ENCODE measurements around the gene PLK5.

Gene PLK5

DNA sequence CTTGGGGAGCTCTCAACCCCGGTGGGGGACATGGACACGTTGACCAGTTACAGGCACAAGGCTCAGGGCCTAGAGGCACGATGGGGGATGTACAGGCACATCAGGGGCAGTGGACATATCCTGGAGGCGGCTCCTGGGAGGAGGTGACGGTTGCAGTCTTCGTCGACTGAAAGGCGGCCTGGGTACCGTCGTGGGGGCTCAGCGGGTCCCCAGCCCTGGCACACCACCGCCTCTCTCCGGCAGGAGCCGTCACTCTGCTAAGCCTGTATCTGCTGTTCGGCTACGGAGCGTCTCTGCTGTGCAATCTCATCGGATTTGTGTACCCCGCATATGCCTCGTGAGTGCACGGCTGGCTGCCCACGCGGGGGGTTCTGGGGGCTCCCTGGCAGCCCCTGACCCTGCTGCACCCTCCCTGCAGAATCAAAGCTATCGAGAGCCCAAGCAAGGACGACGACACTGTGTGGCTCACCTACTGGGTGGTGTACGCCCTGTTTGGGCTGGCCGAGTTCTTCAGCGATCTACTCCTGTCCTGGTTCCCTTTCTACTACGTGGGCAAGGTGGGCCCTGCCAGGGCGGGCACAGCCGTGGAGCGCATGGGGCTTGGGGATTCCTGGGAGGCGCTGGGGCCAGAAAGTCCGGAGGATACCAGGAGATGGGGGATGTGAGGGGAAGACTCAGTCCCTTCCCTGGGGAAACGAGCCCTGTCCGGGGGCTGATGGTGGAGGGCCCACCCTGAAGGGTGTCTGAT, 28.7 kb upstream of the PLK5 start:
- Histone ChIP-seq H3F3A (ENCODE audit: low read depth) (no peaks in the 10 kb centered on the region), H3K4me1 (ENCODE audit: insufficient read depth, low read length, poor library complexity, severe bottlenecking) (no peaks in the 10 kb centered on the region), H3K4me3 (ENCODE audit: low read length, poor library complexity, severe bottlenecking) (no peak overlapping the region), H3K27me3 (ENCODE audit: insufficient read depth, low read length, poor library complexity, severe bottlenecking) (no peaks in the 10 kb centered on the region), H3K9me3 (ENCODE audit: insufficient read depth, low read depth, low read length) (no peaks in the 10 kb centered on the region), H3K9ac (ENCODE audit: low read depth, low read length, poor library complexity, severe bottlenecking) (no peak overlapping the region), H3K9me2 (replicated peaks; ENCODE audit: low read depth, low read length) (no peaks in the 10 kb centered on the region), H3K4me2 (ENCODE audit: low read depth, low read length, poor library complexity, severe bottlenecking) (no peak overlapping the region), H4K20me1 (ENCODE audit: insufficient read depth, low read length, poor library complexity, severe bottlenecking) (no peaks in the 10 kb centered on the region), H3K36me3 (ENCODE audit: insufficient read depth, low read length) (no peaks in the 10 kb centered on the region), H2AFZ (ENCODE audit: low read length) (no peak overlapping the region), H3K79me2 (ENCODE audit: insufficient read depth, low read length) (no peaks in the 10 kb centered on the region)
- no peak for TF ChIP-seq EZH2phosphoT487 (IDR thresholded peaks at IDR 0.05; ENCODE audit: borderline replicate concordance)
- TF ChIP-seq, protein P1, sequence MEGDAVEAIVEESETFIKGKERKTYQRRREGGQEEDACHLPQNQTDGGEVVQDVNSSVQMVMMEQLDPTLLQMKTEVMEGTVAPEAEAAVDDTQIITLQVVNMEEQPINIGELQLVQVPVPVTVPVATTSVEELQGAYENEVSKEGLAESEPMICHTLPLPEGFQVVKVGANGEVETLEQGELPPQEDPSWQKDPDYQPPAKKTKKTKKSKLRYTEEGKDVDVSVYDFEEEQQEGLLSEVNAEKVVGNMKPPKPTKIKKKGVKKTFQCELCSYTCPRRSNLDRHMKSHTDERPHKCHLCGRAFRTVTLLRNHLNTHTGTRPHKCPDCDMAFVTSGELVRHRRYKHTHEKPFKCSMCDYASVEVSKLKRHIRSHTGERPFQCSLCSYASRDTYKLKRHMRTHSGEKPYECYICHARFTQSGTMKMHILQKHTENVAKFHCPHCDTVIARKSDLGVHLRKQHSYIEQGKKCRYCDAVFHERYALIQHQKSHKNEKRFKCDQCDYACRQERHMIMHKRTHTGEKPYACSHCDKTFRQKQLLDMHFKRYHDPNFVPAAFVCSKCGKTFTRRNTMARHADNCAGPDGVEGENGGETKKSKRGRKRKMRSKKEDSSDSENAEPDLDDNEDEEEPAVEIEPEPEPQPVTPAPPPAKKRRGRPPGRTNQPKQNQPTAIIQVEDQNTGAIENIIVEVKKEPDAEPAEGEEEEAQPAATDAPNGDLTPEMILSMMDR (conservative IDR thresholded peaks at IDR 0.05; ENCODE audit: low read length), result no peak

DNA sequence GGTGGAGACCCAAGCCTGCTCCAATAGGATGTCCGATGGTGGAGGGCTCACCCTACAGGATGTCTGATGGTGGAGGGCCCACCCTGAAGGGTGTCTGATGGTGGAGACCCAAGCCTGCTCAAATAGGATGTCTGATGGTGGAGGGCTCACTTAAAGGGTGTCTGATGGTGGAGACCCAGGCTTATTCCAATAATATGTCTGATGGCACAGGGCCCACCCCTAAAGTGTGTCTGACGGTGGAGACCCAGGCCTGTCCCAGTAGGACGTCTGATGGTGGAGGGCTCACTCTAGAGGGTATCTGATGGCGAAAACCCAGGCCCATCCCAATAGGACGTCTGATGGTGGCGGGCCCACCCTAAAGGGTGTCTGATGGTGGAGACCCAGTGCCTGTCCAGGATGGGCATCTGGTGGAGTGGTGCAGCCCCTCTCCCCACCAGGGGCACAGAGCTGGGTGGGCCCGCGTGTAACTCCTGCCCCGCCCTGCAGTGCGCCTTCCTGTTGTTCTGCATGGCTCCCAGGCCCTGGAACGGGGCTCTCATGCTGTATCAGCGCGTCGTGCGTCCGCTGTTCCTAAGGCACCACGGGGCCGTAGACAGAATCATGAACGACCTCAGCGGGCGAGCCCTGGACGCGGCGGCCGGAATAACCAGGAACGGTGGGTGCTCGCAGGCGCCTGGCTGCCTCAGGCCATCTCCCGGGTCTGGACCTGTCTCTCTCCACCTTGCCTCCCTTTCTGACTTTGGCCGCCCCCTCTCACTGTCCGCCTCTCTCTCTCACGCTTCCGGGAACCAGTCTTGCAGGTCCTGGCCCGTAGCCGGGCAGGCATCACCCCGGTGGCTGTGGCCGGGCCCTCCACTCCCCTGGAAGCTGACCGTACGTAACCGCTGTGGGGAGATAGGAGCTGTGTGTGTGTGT, 27.8 kb upstream of the PLK5 start:
- no peak for TF ChIP-seq EZH2phosphoT487 (IDR thresholded peaks at IDR 0.05; ENCODE audit: borderline replicate concordance)
- TF ChIP-seq, protein P1 (conservative IDR thresholded peaks at IDR 0.05; ENCODE audit: low read length), result no peak
- Histone ChIP-seq H3K9me2 (replicated peaks; ENCODE audit: low read depth, low read length) (no peaks in the 10 kb centered on the region), H3K9ac (ENCODE audit: low read depth, low read length, poor library complexity, severe bottlenecking) (no peak overlapping the region), H3K79me2 (ENCODE audit: insufficient read depth, low read length) (no peaks in the 10 kb centered on the region), H4K20me1 (ENCODE audit: insufficient read depth, low read length, poor library complexity, severe bottlenecking) (no peaks in the 10 kb centered on the region), H3K27me3 (ENCODE audit: insufficient read depth, low read length, poor library complexity, severe bottlenecking) (no peaks in the 10 kb centered on the region), H3K4me3 (ENCODE audit: low read length, poor library complexity, severe bottlenecking) (no peak overlapping the region), H3K9me3 (ENCODE audit: insufficient read depth, low read depth, low read length) (no peaks in the 10 kb centered on the region), H3K4me1 (ENCODE audit: insufficient read depth, low read length, poor library complexity, severe bottlenecking) (no peaks in the 10 kb centered on the region), H3K4me2 (ENCODE audit: low read depth, low read length, poor library complexity, severe bottlenecking) (no peak overlapping the region), H2AFZ (ENCODE audit: low read length) (no peak overlapping the region), H3F3A (ENCODE audit: low read depth) (no peaks in the 10 kb centered on the region), H3K36me3 (ENCODE audit: insufficient read depth, low read length) (no peaks in the 10 kb centered on the region)

DNA sequence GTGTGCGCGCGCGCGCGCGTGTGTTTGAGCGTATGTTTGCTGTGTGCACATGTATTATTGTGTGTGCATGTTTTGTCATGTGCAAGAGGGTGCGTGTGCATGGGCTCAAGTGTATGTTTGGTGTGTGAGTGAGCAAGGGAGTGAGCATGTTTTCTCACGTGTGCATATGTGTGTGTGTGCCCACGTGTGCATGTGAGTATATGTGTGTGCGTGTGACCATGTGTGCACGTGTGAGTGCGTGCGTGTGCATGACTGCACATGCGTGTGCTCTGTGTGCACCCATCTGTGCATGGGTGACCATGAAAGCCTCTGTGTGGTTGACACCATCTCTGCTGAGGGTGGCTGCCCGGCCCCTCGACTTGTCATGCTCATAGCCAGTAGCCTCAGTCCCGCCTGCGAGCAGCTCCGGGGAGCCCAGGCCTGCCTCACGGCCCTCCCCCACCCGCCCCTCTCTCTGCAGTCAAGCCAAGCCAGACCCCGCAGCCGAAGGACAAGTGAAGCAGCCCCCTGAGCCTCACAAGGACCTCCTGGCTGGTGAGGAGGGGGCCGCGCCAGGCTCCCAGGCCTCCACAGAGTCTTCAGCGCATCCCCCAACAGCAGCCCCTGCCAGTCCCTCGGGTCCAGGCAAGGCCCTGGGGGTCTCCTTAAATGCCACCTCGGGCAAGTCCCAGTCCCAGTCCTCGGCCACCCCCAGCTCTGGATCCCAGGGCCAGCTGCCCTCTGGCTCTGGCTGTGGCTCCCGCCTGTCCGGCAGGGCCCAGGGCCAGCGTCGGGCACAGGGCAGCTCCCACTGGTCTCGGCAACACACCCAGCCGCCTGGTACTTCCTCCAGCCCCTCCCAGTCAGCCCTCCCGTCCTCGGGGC, 26.9 kb upstream of the PLK5 start:
- no peak overlapping the region for H2AFZ ChIP-seq (ENCODE audit: low read length)
- no peaks in the 10 kb centered on the region for H4K20me1 ChIP-seq (ENCODE audit: insufficient read depth, low read length, poor library complexity, severe bottlenecking)
- H3K79me2 ChIP-seq (ENCODE audit: insufficient read depth, low read length), result no peaks in the 10 kb centered on the region
- no peak overlapping the region for H3K4me2 ChIP-seq (ENCODE audit: low read depth, low read length, poor library complexity, severe bottlenecking)
- no peaks in the 10 kb centered on the region for H3K27me3 ChIP-seq (ENCODE audit: insufficient read depth, low read length, poor library complexity, severe bottlenecking)
- no peaks in the 10 kb centered on the region for H3K9me2 ChIP-seq (replicated peaks; ENCODE audit: low read depth, low read length)
- TF ChIP-seq, protein P1 (conservative IDR thresholded peaks at IDR 0.05; ENCODE audit: low read length), result no peak
- H3K4me3 ChIP-seq (ENCODE audit: low read length, poor library complexity, severe bottlenecking), result no peak overlapping the region
- no peak overlapping the region for H3K9ac ChIP-seq (ENCODE audit: low read depth, low read length, poor library complexity, severe bottlenecking)
- no peaks in the 10 kb centered on the region for H3K9me3 ChIP-seq (ENCODE audit: insufficient read depth, low read depth, low read length)
- no peaks in the 10 kb centered on the region for H3K4me1 ChIP-seq (ENCODE audit: insufficient read depth, low read length, poor library complexity, severe bottlenecking)
- 0 out of 2 replicates have a peak, but pooled peaks cover 2% of the 10 kb centered on the region for H3F3A ChIP-seq (ENCODE audit: low read depth)
- no peaks in the 10 kb centered on the region for H3K36me3 ChIP-seq (ENCODE audit: insufficient read depth, low read length)
